NCI-H1105 (cell line): ENCODE data around the gene TPX2.

Experiments
- DNase-seq: peaks from one replicate; lab custom pipeline; 2025; lab: John Stamatoyannopoulos, UW

Gene TPX2

GRCh38 chr20:31738729-31739549 is at the start of gene TPX2:
Gene TPX2, plus strand, starts transcription at chr20:31739290. Its CDS starts 18,187 bp downstream, at chr20:31757477.
- DNase-seq, result peak; percentile 99

GRCh38 chr20:31690124-31690666 is 48.9 kb upstream of the TPX2 start:
- DNase-seq, result no peak

- DNase-seq, result no peak
These were observed 47.3 kb upstream of the TPX2 start for GRCh38 chr20:31691646-31692275.

GRCh38 chr20:31693402-31693801 is 45.7 kb upstream of the TPX2 start:
- no peak for DNase-seq

- DNase-seq, result peak; percentile 16
These were observed 45.0 kb upstream of the TPX2 start for GRCh38 chr20:31693987-31694661.

- DNase-seq, result no peak
These were observed 44.1 kb upstream of the TPX2 start for GRCh38 chr20:31694842-31695593.

GRCh38 chr20:31695849-31696804 is 43.0 kb upstream of the TPX2 start:
- no peak for DNase-seq

GRCh38 chr20:31698243-31698802 is 40.8 kb upstream of the TPX2 start:
- no peak for DNase-seq

- DNase-seq, result peak; percentile 17
These were observed 40.0 kb upstream of the TPX2 start for GRCh38 chr20:31698803-31699718.

- DNase-seq, result no peak
These were observed 39.0 kb upstream of the TPX2 start for GRCh38 chr20:31699801-31700728.

- no peak for DNase-seq
These were observed 38.3 kb upstream of the TPX2 start for GRCh38 chr20:31700747-31701146.

- no peak for DNase-seq
These were observed 37.5 kb upstream of the TPX2 start for GRCh38 chr20:31701591-31701990.

GRCh38 chr20:31704225-31705119 is 34.6 kb upstream of the TPX2 start:
- DNase-seq, result no peak

GRCh38 chr20:31705191-31705590 is 33.9 kb upstream of the TPX2 start:
- no peak for DNase-seq

- no peak for DNase-seq
These were observed 33.2 kb upstream of the TPX2 start for GRCh38 chr20:31705598-31706597.
